HG03103 (cell line): ENCODE results near the gene CEACAM21.

ENCODE experiments used
- ATAC-seq: cut with Tn5 transposase; IDR thresholded peaks from one replicate; pipeline ENCODE4 v1.9.1; 2021; ENCODE audit warnings: low read depth; ENCODE audit not compliant: unreplicated experiment

The CEACAM21 gene

DNA sequence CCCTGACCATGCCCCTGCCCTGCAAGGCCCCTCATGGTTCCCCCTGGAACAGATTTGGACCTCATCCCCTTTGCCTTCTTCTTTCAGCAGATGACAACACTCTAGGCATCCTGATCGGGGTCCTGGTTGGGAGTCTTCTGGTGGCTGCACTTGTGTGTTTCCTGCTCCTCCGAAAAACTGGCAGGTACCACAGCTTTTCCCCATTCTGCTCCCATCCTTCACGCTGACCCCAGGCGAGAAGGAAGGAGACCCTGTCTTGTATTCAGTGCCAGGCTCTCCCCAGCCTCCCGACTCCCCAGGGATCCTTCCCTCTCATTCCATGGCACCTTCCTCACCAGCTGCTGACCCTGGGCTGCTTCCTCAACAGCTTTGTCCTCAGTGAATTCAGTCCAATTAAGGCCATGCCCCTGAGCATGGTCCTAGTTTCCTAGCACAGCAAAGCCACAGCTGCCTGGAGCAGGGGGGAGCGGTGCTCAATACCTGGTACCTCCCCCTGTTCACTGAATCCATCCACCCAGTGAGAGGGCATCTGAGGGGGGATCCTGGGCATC lies 8.4 kb downstream of the CEACAM21 start:
- ATAC-seq: no peak

DNA sequence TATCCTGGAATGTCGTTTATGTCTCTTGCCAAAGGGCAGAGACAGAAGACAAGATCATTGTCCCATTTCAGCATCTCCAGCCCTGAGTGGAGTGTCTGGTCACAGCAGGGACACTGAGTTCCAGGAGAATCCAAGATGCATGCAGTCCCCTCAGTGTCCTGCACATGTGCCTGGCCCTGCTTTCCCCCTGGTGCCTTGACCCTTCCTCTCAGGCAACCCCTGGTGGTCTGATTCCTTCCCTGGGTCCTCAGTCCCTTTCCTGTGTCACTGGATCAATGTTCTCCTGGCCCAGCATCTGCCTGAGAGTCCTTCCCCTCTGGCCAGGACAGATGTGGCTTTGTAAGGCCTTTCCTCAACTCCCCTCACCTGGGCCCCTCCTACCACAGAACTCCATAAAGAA lies 9.0 kb downstream of the CEACAM21 start:
- no peak for ATAC-seq

DNA sequence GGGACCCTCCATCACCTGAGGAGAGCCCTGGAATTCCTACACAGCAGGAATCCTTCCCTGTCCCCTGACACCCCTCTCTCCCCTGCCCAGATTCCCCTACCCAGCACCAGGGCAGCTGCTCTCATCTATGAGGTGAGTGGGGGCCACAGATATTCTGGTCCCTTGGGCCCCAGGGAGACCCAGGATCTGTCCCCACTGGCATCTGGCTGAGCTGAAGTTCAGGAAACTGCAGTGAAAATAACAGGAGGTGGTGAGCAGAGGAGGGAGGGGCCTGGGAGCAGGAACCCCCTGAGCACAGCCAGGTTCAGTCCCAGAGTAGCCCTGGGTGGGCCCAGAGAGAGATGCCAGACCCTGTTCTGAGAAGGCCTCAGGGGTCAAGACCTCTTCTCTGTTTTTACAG lies 10.1 kb downstream of the CEACAM21 start:
- no peak for ATAC-seq

DNA sequence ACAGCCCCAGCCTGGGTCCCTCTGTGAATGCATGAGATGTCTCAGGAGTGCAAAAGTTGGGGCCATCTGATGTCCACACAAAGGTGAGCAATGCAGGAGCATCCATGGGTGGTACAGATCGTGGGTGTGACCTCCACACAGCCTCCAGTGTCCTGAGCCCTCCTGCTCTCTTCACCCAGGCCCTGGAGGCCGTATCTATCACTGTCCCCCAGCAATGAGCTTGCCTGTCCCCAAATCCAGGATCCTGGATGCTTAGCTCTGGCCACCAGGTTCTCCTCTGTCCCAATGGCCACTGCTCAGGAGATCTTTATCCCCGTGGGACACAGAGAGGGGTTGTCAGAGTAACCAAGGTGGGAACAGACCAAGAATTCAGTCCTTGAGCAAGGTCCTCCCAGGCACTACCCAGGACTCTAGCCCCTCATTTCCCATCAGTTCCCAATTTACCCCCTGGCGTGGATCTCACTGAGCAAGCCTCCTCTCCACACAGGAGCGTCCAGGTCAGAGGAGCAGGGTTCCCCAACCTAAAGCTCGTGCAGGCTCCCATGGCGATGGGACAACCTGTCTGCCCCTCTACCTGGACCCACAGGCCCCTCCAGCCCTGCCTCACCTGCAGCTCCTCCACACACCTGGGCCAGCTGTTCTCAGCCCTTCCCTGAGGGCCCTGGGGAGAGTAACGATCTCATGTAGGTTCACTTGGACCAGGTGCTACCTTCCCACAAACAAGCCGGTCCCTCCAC lies 11.3 kb downstream of the CEACAM21 start:
- ATAC-seq: no peak

DNA sequence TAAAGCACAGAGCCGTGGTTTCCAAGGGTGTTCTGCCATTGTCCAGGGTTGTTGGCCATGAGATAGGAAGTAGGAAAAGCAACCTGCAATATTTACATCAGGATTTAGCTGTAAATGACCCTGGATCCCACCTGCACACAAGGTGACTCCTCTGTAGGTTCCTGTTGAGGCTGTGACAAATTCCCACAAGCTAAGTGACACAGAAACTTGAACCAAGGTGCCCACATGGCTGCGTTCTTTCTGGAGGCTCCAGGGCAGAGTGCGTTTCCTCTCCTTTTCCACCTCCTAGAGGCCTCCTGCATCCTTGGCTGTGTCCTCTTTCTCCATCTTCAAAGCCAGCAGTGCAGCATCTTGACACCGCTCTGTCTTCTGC lies 11.9 kb downstream of the CEACAM21 start:
- no peak for ATAC-seq

DNA sequence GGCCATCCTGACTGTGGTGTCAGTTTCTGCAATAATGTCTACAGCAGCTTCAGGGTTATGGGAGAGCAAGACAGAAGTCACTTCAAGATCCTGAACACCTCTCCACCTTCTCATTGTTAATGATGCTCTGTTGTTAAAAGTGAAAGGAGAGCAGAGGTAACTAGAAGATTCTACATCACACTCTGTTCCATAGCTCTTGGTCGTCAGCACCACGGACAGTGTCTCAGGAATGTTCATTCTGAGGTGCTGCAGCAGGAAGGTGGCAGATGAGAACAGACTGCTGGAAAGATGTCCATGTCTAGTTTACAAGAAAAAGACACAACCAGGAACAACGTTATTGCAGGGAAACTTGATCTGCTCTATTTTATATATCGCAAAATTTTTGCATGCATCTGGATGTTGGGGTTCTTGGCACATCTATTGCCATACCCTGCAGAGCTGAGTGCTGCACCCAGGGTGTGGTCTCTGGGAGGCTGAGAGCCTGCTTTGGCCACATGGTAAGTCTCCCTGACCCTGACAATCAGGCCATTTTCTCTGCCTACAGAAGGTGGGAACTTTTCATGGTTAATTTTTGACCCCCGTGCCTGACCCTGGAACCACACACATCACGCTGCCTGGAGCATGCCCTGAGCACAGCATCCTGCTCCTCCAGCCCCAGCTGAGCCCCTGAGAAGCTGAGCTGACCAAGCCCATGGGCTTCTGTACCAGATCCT lies 12.7 kb downstream of the CEACAM21 start:
- no peak for ATAC-seq

DNA sequence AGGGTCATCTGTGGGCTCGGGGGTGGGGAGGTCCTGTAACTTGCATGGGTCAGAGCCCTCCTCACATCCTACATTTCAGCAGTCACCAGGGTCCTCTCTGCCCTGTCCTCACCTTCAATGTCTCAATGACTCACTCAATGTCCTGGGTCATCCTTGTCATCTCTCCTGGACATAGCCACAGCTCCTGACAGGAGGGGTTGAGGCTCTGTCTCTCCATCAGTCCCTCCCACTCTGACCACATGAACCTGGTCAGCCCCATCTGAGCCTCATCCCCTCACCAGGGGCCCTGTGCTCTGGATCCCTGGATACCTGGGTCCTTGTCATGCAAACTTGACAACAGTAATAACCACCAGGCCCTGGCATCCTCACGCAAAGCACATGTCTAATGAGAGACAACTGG lies 13.4 kb downstream of the CEACAM21 start:
- ATAC-seq: no peak

DNA sequence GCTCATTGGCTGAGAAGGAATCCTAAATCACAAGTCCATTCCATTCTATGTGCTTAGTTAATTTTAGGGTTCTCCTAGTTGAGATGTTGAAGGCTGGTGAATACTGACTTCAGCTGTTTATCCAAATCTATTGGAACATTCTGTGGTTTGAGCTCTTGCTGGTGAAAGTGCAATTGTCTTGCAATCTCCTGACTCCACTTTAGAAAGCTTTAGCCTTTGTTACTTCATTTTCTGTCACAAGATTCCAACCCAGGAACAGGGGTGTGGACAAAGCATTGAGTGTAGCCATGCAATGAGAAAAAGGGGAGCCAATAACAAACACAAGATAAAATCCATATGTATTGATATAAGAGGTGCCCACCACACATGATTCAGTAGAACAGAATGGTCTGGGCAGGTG lies 15.0 kb downstream of the CEACAM21 start:
- no peak for ATAC-seq

DNA sequence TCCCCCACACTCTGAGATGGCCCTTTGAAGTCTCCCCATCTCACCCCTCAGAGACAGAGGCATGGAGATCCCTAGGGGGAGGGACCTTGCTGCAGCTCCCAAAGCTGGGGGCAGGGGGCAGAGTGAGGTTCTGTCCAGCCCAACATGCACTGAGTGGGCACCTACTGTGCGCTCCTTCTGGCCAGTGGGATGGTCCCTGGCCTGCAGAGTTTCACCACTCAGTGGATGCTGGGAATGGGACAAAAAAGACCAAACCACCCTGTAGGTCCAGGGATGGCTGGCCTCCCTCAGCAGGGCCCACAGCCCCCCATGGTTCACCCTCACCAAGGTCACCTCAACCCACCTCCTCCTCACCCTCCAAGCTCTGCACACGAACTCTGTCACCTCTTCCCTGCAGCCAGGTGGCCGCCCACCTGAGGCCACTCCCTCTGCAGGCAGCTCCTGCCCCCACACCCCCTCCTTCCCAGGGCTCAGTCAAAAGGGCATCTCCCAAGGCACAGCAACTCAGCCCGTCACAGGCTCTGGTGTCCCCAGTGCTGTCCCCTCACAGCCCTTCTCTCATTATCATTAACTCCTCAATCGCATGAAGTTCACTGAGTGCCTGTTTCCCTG lies 16.1 kb downstream of the CEACAM21 start:
- no peak for ATAC-seq

DNA sequence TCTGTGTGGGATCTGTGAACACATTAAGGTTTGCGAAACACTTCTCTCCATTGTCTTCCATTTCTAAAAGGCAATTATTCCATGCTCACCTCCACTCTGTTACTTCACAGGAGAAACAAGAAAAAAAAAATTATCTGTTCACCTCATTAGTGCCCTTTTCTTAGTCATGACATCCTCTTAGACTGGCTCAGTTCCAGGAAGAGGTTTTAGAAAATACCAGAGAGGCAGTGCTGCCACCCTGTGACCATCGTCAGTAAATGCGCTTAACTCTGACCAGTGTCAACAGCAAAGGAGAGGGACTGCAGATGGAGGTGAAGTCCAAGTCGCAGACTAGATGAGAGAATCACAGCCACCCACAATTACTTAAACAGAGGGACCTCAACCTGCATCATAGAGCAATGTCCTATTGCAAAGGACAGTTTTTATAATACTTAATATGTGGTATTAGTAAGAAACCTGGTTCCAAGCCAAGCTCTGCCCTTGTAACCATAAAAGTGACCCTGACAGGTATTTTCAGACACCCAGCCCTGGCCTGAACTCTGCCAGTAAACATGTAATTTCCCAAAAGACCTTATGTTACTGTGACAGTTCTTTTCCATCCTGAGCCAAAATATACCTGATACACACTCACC lies 19.4 kb downstream of the CEACAM21 start:
- ATAC-seq: no peak

DNA sequence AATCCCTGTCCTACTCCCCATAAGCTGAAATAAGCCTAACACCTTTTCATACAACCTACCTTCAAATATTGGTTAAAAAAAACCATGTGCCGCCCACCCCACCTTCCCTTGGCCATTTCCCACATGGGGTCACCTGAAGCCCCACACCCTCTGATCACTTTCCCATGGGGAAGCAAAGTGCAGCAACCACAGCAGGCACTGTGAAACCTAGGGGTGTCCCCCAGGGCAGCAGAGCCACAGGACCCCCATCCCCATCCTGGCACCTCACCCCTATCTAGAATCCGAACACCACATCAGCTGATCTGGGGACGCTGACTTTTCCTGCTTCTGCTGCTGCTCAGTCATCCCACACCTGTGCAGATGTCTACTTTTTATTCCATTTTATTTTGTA lies 19.9 kb downstream of the CEACAM21 start:
- ATAC-seq: no peak

DNA sequence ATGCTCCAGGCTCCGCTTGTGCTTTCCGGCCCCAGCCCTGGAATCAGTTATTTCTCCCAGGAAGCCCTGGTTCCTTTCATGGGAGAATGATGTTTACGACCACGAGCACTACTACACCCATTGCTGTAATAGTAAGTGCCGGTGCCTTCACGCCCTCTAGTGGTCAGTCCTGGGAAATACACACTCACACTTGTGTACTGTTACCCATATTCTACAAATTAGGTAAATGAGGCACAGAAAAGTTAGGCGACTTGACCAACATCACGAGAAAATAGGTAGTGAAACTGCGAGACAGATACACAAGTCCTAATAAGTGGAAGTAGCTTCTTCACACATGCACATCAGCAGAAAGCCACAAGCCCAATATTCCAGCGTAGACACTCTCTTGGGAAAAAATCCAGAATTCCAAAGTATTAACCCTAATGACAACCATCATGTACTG lies 21.7 kb downstream of the CEACAM21 start:
- ATAC-seq: no peak

DNA sequence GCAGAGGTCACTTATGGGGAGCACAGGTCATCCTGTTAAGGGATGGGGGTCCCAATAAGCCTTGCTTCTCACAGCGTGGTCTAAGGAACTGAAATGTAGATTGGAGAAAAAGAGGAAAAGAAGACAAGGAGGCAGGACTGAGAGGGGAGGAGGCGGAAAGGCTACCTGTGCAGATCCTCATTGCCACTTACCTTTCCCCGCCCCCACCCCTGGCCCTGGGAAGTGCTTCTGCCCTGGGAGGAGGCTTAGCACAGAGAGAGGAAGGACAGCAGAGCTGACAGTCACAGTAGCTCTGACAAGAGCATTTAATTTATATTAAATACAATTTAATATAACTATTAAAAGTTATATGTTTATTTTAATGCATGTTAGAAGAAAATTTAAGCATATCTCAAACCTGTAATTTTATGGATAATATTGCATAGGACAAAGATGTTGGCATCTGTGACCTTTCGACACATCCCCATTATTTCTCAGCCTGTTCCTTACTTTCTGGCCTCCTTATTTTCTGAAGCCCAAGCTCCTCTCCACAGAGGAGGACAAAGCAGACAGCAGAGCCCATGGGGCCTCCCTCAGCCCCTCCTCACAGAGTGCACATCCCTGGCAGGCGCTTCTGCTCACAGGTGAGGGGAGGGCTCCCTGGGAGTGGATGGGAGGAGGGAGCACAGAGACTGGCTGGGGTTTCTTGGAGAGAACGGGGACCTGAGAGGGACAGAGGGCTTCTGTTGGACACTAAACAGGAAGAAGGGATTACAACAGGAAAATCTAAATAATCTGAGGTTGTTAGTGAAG lies 23.4 kb downstream of the CEACAM21 start:
- ATAC-seq: no peak

DNA sequence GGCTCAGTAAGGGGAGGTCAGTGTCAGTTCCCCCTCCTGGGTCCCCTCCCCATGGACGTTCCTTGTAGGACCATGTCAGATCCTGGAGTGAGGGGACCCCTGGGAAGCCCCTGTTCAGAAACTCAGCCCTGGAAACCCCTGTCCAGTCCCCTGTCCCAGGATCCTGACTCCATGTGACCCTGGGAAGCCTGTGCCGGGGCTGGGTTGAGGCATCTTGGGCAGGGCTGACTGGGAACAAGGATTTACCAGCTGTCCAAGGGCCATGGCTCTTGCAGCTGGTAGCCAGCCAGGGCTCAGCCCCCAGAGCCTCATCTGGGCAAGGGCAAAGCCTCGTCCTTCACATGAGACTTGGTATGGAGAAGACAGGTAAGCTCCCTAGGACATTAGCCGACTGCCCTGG lies 25.8 kb downstream of the CEACAM21 start:
- ATAC-seq: no peak

DNA sequence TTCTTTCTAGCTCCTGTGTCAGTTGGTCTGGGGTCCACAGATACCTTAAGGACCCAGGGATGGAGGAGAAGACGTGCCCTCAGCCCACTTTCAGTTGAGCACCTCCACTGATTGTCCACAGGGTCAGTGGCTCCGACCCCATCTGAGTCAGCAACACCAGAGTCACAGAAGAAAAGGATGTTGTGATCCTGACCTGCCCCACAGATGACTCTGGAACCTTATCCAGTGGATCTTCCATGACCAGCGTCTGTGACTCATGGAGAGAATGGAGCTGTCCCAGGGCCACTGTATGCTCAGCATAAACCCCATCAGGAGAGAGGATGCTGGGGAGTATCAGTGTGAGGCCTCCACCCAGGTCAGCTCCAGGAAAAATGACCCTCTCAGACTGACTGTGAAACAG lies 28.9 kb downstream of the CEACAM21 start:
- ATAC-seq: no peak

DNA sequence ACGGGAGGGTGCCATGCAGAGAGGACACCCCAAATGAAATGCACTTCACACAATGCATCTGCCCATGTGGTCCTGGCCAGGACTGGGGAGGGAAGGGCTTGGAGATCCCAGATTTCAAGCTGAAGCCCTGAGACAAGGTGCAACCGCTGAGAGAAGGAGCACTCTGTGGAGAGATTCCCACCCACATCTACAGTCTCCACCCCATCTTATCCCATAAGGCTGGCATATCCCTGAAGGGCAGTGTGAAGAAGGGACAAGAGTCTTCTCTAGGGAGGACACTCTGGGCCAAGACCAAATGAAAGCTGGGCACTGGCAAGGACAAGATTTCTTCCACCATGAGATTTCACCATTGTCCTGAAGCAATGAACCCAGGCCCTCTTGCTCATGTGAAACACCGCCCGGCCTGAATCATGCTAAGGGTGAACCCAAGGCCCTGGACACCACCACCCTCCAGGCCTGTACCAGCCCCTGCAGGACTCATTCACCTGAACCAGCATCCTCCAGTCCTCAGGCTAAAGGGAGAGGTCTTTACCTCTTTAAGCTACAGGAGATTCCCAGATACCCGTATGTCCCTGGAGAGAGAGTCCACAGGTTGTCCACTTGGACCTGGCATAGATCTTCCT lies 30.4 kb downstream of the CEACAM21 start:
- no peak for ATAC-seq

DNA sequence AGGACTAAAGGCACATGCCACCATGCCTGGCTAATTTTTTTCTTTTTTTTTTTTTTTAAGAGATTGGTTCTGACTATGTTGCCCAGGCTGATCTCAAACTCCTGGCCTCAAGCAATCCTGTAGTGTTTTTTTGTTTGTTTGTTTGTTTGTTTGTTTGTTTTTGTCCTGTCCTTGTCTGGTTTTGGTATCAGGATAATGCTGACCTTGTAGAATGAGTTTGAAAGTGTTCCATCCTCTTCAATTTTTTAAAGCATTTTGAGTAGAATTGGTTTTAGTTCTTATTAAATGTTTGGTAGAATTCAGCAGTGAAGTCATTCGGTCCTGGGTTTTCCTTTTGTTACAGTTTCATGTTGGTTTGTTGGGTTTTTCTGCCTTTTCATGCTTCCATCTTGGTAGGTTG lies 31.7 kb downstream of the CEACAM21 start:
- no peak for ATAC-seq

DNA sequence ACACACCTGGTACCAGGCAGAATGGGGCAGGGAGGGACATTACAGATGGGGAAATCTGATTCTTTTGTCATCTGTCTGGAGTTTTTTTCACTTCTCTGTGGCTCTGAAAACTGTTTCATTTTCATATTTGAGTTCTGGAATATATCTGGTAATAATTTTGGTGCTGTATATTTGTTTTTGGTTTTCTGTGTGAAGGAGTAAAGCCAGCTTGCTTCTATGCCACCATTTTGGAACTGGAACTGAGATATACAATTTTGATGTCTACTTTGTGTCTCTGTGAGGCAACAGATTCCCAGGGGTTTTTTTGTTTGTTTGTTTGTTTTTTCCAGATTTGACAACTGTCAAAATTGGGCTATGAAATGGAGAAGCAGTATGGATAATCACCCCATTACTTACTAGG lies 34.8 kb downstream of the CEACAM21 start:
- no peak for ATAC-seq

DNA sequence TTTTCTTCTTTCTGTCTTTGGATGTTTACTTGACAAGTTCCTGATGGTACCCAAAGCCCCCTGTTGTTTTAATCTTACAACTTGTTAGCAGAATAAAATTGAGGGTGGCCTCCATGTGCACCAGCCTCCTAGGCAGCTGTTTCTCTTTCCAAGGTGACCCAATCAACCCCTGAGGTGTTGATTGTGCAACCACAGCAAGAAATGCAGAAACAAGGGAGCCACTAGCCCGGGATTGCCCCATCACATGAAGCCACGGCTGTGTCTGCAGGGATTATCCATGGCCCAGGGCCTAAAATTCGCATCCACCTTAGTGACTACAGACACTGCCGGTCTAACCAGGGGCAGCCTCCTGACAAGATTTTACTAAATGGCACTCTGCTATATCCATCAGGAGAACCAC lies 36.5 kb downstream of the CEACAM21 start:
- no peak for ATAC-seq

DNA sequence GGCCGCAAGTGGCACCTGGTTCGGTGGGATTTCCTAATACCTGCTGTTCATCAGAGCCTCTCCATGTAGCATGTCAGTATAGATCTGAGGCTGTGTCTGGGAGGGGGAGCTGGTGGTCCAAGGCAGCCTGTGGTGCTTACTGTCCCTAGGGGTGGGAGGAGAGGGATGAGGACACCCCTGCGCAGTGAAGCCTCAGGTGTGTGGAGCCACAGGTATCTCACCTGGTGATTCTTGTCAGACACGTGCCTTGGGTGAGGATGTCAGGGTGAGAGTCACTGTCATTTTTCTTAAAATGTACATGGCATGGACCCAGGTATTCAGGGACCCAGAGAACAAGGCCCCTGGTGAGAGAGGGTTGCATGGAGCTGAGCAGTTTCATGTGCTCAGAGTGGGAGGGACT lies 39.2 kb downstream of the CEACAM21 start:
- no peak for ATAC-seq
